ENCODE results near the gene FRAT2. TPM values are rescaled to one million over a fixed set of nuclear protein-coding genes. Genes with fewer than 3 reads are reported as not detected.

The FRAT2 gene
- total RNA-seq, 1 donor from 2014 or later = 7.4 TPM

DNA sequence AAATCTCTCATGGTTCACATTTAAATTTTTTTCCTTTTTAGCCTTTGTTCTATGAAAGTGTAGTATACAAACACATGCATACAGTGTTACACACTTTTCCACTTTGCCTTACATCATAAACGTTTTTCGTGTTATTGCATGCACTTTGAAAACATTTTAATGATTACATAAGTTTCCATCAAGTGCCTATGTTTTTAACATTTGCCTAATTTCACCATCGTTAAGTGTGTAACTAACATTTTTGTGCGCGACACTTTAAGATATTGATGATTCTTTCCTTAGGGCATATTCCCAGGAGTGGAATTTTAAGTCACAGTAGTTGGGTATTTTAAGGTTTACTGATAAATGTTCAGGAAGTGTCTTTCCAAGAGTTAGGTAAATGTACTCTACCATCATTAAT lies 1.5 kb upstream of the FRAT2 start:
- Mint-ChIP-seq H3K4me3 (ENCODE audit: unreplicated experiment) (peak overlapping the region; percentile 54), H3K36me3 (ENCODE audit: low read depth, unreplicated experiment) (no peaks in the 10 kb centered on the region), H3K4me1 (ENCODE audit: low read depth, unreplicated experiment) (peaks cover 25% of the 10 kb centered on the region), H3K27me3 (ENCODE audit: low read depth, unreplicated experiment) (peaks cover 15% of the 10 kb centered on the region), H3K27ac (ENCODE audit: unreplicated experiment) (no peak overlapping the region), H3K9me3 (ENCODE audit: unreplicated experiment) (no peaks in the 10 kb centered on the region)
- H3K79me2 ChIP-seq (ENCODE audit: insufficient read depth, low read length) = peaks cover 7% of the 10 kb centered on the region
- TF ChIP-seq EZH2 (IDR thresholded peaks at IDR 0.05; ENCODE audit: insufficient read depth, low read length) = peak; percentile 29
- TF ChIP-seq CTCF (IDR thresholded peaks at IDR 0.05; ENCODE audit: insufficient read depth, low read depth, low read length) = no peak
- peaks cover 7% of the 10 kb centered on the region for H4K20me1 ChIP-seq (ENCODE audit: insufficient read depth, low read length)
- no peaks in the 10 kb centered on the region for H3K9me3 ChIP-seq (ENCODE audit: insufficient read depth, low read depth, low read length)
- no peak overlapping the region for H3K4me3 ChIP-seq (ENCODE audit: insufficient read depth, low read depth, low read length)
- H3K36me3 ChIP-seq (ENCODE audit: insufficient read depth, low read length) = no peaks in the 10 kb centered on the region
- no peak overlapping the region for H3K4me2 ChIP-seq (ENCODE audit: low read length)
- H3K27ac ChIP-seq (ENCODE audit: low read depth, low read length) = no peak overlapping the region
- H3K27me3 ChIP-seq (ENCODE audit: insufficient read depth, low read length) = peaks cover 29% of the 10 kb centered on the region
- H3K4me1 ChIP-seq (ENCODE audit: insufficient read depth, low read length) = peaks cover 11% of the 10 kb centered on the region
- DNase-seq (ENCODE audit: low read depth) (no peak), FAIRE-seq (peak; percentile 20)
- no peak overlapping the region for H2AFZ ChIP-seq (ENCODE audit: low read depth, low read length)
- no peak overlapping the region for H3K9ac ChIP-seq (ENCODE audit: low read length)

- no peak for FAIRE-seq
- no peak overlapping the region for H3K27ac Mint-ChIP-seq (ENCODE audit: unreplicated experiment)
- peak overlapping the region; percentile 72 for H3K4me3 ChIP-seq (ENCODE audit: insufficient read depth, low read depth, low read length)
- H3K27me3 Mint-ChIP-seq (ENCODE audit: low read depth, unreplicated experiment) = peaks cover 15% of the 10 kb centered on the region
- peaks cover 29% of the 10 kb centered on the region for H3K27me3 ChIP-seq (ENCODE audit: insufficient read depth, low read length)
- peaks cover 7% of the 10 kb centered on the region for H3K79me2 ChIP-seq (ENCODE audit: insufficient read depth, low read length)
- H3K9me3 Mint-ChIP-seq (ENCODE audit: unreplicated experiment) = no peaks in the 10 kb centered on the region
- H3K4me2 ChIP-seq (ENCODE audit: low read length) = peak overlapping the region; percentile 84
- peak overlapping the region; percentile 51 for H2AFZ ChIP-seq (ENCODE audit: low read depth, low read length)
- H3K27ac ChIP-seq (ENCODE audit: low read depth, low read length) = no peak overlapping the region
- peak overlapping the region; percentile 98 for H3K9ac ChIP-seq (ENCODE audit: low read length)
- peaks cover under 1% of the 10 kb centered on the region for H3K36me3 Mint-ChIP-seq (ENCODE audit: low read depth, unreplicated experiment)
- H3K4me3 Mint-ChIP-seq (ENCODE audit: unreplicated experiment) = peak overlapping the region; percentile 54
- H3K36me3 ChIP-seq (ENCODE audit: insufficient read depth, low read length) = no peaks in the 10 kb centered on the region
- H4K20me1 ChIP-seq (ENCODE audit: insufficient read depth, low read length) = peaks cover 7% of the 10 kb centered on the region
- DNase-seq (ENCODE audit: low read depth) = no peak
- peaks cover 25% of the 10 kb centered on the region for H3K4me1 Mint-ChIP-seq (ENCODE audit: low read depth, unreplicated experiment)
- H3K4me1 ChIP-seq (ENCODE audit: insufficient read depth, low read length) = peaks cover 11% of the 10 kb centered on the region
- TF ChIP-seq EZH2 (IDR thresholded peaks at IDR 0.05; ENCODE audit: insufficient read depth, low read length) = peak; percentile 47
- no peak for TF ChIP-seq CTCF (IDR thresholded peaks at IDR 0.05; ENCODE audit: insufficient read depth, low read depth, low read length)
- H3K9me3 ChIP-seq (ENCODE audit: insufficient read depth, low read depth, low read length) = no peaks in the 10 kb centered on the region
Measured at GRCh38 chr10:97335188-97335619, 675 bp upstream of the FRAT2 start.

GRCh38 chr10:97333601-97334369 lies 744 bp downstream of the FRAT2 start:
- H3K36me3 Mint-ChIP-seq (ENCODE audit: low read depth, unreplicated experiment) = peaks cover 7% of the 10 kb centered on the region
- Histone ChIP-seq H3K4me3 (ENCODE audit: insufficient read depth, low read depth, low read length) (peak overlapping the region; percentile 72), H3K27me3 (ENCODE audit: insufficient read depth, low read length) (peaks cover 29% of the 10 kb centered on the region), H3K79me2 (ENCODE audit: insufficient read depth, low read length) (peaks cover 7% of the 10 kb centered on the region), H2AFZ (ENCODE audit: low read depth, low read length) (peak overlapping the region; percentile 96), H4K20me1 (ENCODE audit: insufficient read depth, low read length) (peaks cover 7% of the 10 kb centered on the region), H3K9ac (ENCODE audit: low read length) (peak overlapping the region; percentile 98), H3K4me2 (ENCODE audit: low read length) (peak overlapping the region; percentile 84), H3K36me3 (ENCODE audit: insufficient read depth, low read length) (no peaks in the 10 kb centered on the region), H3K9me3 (ENCODE audit: insufficient read depth, low read depth, low read length) (no peaks in the 10 kb centered on the region), H3K27ac (ENCODE audit: low read depth, low read length) (peak overlapping the region; percentile 98), H3K4me1 (ENCODE audit: insufficient read depth, low read length) (peaks cover 11% of the 10 kb centered on the region)
- DNase-seq (ENCODE audit: low read depth) (peak; percentile 35), FAIRE-seq (no peak)
- H3K4me3 Mint-ChIP-seq (ENCODE audit: unreplicated experiment) = peak overlapping the region; percentile 92
- H3K4me1 Mint-ChIP-seq (ENCODE audit: low read depth, unreplicated experiment) = peaks cover 27% of the 10 kb centered on the region
- H3K27ac Mint-ChIP-seq (ENCODE audit: unreplicated experiment) = peak overlapping the region; percentile 91
- no peak for TF ChIP-seq EZH2 (IDR thresholded peaks at IDR 0.05; ENCODE audit: insufficient read depth, low read length)
- no peak for TF ChIP-seq CTCF (IDR thresholded peaks at IDR 0.05; ENCODE audit: insufficient read depth, low read depth, low read length)
- peaks cover 2% of the 10 kb centered on the region for H3K9me3 Mint-ChIP-seq (ENCODE audit: unreplicated experiment)
- H3K27me3 Mint-ChIP-seq (ENCODE audit: low read depth, unreplicated experiment) = peaks cover 15% of the 10 kb centered on the region
